GM23338 (cell line): ENCODE measurements around the gene CACNA2D4. TPM values are rescaled to one million over a fixed set of nuclear protein-coding genes. Genes with fewer than 3 reads are reported as not detected.

ENCODE experiments used
- ATAC-seq: fragments of 200-7000 bp; cut with Tn5 transposase; 3 replicates; pipeline ENCODE4 v1.9.1; 2020
- DNase-seq: peaks from one replicate; pipeline ENCODE4 v3.0.0-alpha.2; 2015; ENCODE audit warnings: low spot score
- H2AFZ ChIP-seq: fragments of 200-600 bp; sonication (generic); 2 replicates; pipeline ENCODE4 v1.8.0; 2016; ENCODE audit warnings: antibody characterized with exemption, mild to moderate bottlenecking, moderate library complexity
- H3F3A ChIP-seq: fragments of 200-600 bp; sonication (generic); replicated peaks from 2 replicates; pipeline ENCODE4 v1.8.0; 2017; ENCODE audit warnings: antibody characterized with exemption, mixed run types, low read depth
- H3K27ac ChIP-seq: fragments of 200-600 bp; sonication (generic); 2 replicates; pipeline ENCODE4 v1.6.1; 2016; ENCODE audit warnings: low read depth
- H3K27me3 ChIP-seq: fragments of 200-600 bp; sonication (generic); 2 replicates; pipeline ENCODE4 v1.8.0; 2016; ENCODE audit warnings: mild to moderate bottlenecking, mixed run types, moderate library complexity; ENCODE audit not compliant: insufficient read depth
- H3K36me3 ChIP-seq: fragments of 200-600 bp; sonication (generic); 2 replicates; pipeline ENCODE4 v1.8.0; 2016; ENCODE audit warnings: mild to moderate bottlenecking; ENCODE audit not compliant: insufficient read depth
- H3K4me1 ChIP-seq: fragments of 200-600 bp; sonication (generic); 2 replicates; pipeline ENCODE4 v1.8.0; 2016; ENCODE audit warnings: mild to moderate bottlenecking, moderate library complexity; ENCODE audit not compliant: insufficient read depth
- H3K4me2 ChIP-seq: fragments of 200-600 bp; sonication (generic); 2 replicates; pipeline ENCODE4 v1.7.1; 2017; ENCODE audit warnings: mixed run types
- H3K4me3 ChIP-seq: fragments of 200-600 bp; sonication (generic); 2 replicates; pipeline ENCODE4 v1.6.1; 2016; ENCODE audit warnings: mixed run types
- H3K79me2 ChIP-seq: fragments of 200-600 bp; sonication (generic); replicated peaks from 2 replicates; pipeline ENCODE4 v1.8.0; 2017; ENCODE audit warnings: mild to moderate bottlenecking; ENCODE audit not compliant: insufficient read depth
- H3K9me2 ChIP-seq: fragments of 200-600 bp; sonication (generic); 2 replicates; pipeline ENCODE4 v1.8.0; 2017; ENCODE audit not compliant: insufficient read depth
- H4K20me1 ChIP-seq: fragments of 200-600 bp; sonication (generic); replicated peaks from 2 replicates; pipeline ENCODE4 v1.8.0; 2017; ENCODE audit warnings: mild to moderate bottlenecking; ENCODE audit not compliant: insufficient read depth
- H3K27ac Mint-ChIP-seq: 2 replicates; pipeline ENCODE4 v1.8.0; 2020; ENCODE audit warnings: inconsistent platforms, mild to moderate bottlenecking, moderate library complexity, mixed read lengths
- H3K27me3 Mint-ChIP-seq: 3 replicates; pipeline ENCODE4 v1.8.0; 2022; ENCODE audit warnings: low read depth, mild to moderate bottlenecking, moderate library complexity, mixed read lengths, inconsistent platforms; ENCODE audit not compliant: insufficient read depth, poor library complexity
- H3K36me3 Mint-ChIP-seq: 3 replicates; pipeline ENCODE4 v1.8.0; 2021; ENCODE audit warnings: low read depth, mild to moderate bottlenecking, inconsistent platforms, moderate library complexity, mixed read lengths
- H3K4me1 Mint-ChIP-seq: 3 replicates; pipeline ENCODE4 v1.8.0; 2020; ENCODE audit warnings: mild to moderate bottlenecking, inconsistent platforms, mixed read lengths
- H3K4me3 Mint-ChIP-seq: 3 replicates; pipeline ENCODE4 v1.8.0; 2021; ENCODE audit warnings: moderate library complexity, mild to moderate bottlenecking, inconsistent platforms, mixed read lengths
- H3K9me3 Mint-ChIP-seq: 3 replicates; pipeline ENCODE4 v1.8.0; 2020; ENCODE audit warnings: moderate library complexity, mild to moderate bottlenecking, inconsistent platforms, mixed read lengths
- STAT1 ChIP-seq: IDR thresholded peaks from one replicate; pipeline ENCODE4 v1.6.1; 2016; ENCODE audit warnings: antibody characterized with exemption; ENCODE audit not compliant: unreplicated experiment
- polyA plus RNA-seq: library from polyadenylated mRNA; unstranded; fragments of >200 nt; fragmentation: Nextera tagmentation; extraction: Ambion mirVana; gene quantifications from 2 replicates; pipeline ENCODE4 v1.2.1, GENCODE V29; 2016
- total RNA-seq: library from RNA; depleted of rRNA; stranded (reverse); fragments of >200 nt; shearing (Covaris generic); gene quantifications from 2 replicates; pipeline ENCODE4 v1.2.3, GENCODE V29; 2014
- TF ChIP-seq, protein P1 (sequence below): fragments of 250-450 bp; sonication (Bioruptor Pico); IDR thresholded peaks from 2 replicates; pipeline ENCODE4 v1.5.0; 2020; ENCODE audit warnings: mild to moderate bottlenecking, moderate library complexity
- TF ChIP-seq, protein P2 (sequence below): IDR thresholded peaks from one replicate; pipeline ENCODE4 v1.6.1; 2018; ENCODE audit warnings: antibody characterized with exemption; ENCODE audit not compliant: unreplicated experiment

CACNA2D4 gene
- total and polyA plus RNA-seq, 2 experiments from 2014 or later: 0.07 to 0.24 TPM

DNA sequence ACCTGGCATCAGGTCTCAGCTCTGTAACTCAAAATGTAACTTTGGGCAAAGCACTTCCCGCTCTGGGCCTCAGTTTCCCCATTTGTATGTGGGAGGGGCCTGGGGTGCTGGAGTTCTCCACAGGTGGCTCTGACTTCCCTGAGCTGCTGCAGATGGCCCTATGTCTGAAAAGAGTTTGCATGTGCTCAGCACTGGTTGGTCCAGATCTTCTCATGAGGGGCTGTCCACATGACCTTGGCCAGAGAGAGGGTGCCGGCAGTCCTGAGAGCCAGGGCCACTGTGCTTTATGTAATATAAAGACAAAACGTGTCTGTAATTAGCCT is 7.2 kb upstream of the CACNA2D4 start (continued):
- TF ChIP-seq, protein P1, sequence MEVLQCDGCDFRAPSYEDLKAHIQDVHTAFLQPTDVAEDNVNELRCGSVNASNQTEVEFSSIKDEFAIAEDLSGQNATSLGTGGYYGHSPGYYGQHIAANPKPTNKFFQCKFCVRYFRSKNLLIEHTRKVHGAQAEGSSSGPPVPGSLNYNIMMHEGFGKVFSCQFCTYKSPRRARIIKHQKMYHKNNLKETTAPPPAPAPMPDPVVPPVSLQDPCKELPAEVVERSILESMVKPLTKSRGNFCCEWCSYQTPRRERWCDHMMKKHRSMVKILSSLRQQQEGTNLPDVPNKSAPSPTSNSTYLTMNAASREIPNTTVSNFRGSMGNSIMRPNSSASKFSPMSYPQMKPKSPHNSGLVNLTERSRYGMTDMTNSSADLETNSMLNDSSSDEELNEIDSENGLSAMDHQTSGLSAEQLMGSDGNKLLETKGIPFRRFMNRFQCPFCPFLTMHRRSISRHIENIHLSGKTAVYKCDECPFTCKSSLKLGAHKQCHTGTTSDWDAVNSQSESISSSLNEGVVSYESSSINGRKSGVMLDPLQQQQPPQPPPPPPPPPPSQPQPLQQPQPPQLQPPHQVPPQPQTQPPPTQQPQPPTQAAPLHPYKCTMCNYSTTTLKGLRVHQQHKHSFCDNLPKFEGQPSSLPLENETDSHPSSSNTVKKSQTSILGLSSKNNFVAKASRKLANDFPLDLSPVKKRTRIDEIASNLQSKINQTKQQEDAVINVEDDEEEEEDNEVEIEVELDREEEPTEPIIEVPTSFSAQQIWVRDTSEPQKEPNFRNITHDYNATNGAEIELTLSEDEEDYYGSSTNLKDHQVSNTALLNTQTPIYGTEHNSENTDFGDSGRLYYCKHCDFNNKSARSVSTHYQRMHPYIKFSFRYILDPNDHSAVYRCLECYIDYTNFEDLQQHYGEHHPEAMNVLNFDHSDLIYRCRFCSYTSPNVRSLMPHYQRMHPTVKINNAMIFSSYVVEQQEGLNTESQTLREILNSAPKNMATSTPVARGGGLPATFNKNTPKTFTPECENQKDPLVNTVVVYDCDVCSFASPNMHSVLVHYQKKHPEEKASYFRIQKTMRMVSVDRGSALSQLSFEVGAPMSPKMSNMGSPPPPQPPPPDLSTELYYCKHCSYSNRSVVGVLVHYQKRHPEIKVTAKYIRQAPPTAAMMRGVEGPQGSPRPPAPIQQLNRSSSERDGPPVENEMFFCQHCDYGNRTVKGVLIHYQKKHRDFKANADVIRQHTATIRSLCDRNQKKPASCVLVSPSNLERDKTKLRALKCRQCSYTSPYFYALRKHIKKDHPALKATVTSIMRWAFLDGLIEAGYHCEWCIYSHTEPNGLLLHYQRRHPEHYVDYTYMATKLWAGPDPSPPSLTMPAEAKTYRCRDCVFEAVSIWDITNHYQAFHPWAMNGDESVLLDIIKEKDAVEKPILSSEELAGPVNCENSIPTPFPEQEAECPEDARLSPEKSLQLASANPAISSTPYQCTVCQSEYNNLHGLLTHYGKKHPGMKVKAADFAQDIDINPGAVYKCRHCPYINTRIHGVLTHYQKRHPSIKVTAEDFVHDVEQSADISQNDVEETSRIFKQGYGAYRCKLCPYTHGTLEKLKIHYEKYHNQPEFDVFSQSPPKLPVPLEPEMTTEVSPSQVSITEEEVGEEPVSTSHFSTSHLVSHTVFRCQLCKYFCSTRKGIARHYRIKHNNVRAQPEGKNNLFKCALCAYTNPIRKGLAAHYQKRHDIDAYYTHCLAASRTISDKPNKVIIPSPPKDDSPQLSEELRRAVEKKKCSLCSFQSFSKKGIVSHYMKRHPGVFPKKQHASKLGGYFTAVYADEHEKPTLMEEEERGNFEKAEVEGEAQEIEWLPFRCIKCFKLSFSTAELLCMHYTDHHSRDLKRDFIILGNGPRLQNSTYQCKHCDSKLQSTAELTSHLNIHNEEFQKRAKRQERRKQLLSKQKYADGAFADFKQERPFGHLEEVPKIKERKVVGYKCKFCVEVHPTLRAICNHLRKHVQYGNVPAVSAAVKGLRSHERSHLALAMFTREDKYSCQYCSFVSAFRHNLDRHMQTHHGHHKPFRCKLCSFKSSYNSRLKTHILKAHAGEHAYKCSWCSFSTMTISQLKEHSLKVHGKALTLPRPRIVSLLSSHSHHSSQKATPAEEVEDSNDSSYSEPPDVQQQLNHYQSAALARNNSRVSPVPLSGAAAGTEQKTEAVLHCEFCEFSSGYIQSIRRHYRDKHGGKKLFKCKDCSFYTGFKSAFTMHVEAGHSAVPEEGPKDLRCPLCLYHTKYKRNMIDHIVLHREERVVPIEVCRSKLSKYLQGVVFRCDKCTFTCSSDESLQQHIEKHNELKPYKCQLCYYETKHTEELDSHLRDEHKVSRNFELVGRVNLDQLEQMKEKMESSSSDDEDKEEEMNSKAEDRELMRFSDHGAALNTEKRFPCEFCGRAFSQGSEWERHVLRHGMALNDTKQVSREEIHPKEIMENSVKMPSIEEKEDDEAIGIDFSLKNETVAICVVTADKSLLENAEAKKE: no peak

DNA sequence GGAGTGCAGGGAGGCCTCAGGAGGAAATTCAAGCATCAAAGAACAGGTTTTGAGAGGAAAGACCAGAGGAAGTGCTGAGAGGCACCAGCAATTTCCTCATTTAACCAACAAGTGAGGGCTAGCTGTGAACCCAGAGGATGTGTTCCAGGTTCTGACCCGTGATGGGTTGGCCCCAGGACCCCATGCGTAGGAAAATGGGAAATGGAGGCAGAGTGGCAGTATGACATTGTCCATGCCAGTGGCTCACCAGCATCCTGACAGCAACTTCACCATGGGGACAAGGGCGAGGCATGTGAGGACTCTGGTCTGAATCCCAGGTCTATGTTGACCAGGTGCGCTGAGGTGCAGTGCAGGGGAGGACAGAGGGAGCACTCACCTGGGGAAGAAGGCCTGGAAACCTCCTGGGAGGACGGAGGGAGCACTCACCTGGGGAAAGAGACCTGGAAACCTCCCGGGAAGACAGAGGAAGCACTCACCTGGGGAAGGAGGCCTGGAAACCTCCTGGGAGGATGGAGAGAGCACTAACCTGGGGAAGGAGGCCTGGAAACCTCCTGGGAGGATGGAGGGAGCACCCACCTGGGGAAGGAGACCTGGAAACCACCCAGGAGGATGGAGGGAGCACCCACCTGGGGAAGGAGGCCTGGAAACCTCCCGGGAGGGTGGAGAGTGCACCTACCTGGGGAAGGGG is 6.7 kb upstream of the CACNA2D4 start:
- DNase-seq (no peak), ATAC-seq (no peak)
- Histone ChIP-seq H2AFZ (no peak overlapping the region), H3K27ac (no peak overlapping the region), H3F3A (no peaks in the 10 kb centered on the region), H3K27me3 (no peaks in the 10 kb centered on the region), H3K4me2 (no peak overlapping the region), H4K20me1 (no peaks in the 10 kb centered on the region), H3K4me3 (no peak overlapping the region), H3K4me1 (no peaks in the 10 kb centered on the region), H3K36me3 (no peaks in the 10 kb centered on the region), H3K79me2 (no peaks in the 10 kb centered on the region), H3K9me2 (no peaks in the 10 kb centered on the region)
- Mint-ChIP-seq H3K4me1 (no peaks in the 10 kb centered on the region; the same call in 2 of the 3 replicates), H3K27ac (no peak overlapping the region), H3K4me3 (no peak overlapping the region), H3K36me3 (no peaks in the 10 kb centered on the region), H3K27me3 (peaks cover 7% of the 10 kb centered on the region), H3K9me3 (no peaks in the 10 kb centered on the region)
- no peak for TF ChIP-seq STAT1
- TF ChIP-seq, protein P2, sequence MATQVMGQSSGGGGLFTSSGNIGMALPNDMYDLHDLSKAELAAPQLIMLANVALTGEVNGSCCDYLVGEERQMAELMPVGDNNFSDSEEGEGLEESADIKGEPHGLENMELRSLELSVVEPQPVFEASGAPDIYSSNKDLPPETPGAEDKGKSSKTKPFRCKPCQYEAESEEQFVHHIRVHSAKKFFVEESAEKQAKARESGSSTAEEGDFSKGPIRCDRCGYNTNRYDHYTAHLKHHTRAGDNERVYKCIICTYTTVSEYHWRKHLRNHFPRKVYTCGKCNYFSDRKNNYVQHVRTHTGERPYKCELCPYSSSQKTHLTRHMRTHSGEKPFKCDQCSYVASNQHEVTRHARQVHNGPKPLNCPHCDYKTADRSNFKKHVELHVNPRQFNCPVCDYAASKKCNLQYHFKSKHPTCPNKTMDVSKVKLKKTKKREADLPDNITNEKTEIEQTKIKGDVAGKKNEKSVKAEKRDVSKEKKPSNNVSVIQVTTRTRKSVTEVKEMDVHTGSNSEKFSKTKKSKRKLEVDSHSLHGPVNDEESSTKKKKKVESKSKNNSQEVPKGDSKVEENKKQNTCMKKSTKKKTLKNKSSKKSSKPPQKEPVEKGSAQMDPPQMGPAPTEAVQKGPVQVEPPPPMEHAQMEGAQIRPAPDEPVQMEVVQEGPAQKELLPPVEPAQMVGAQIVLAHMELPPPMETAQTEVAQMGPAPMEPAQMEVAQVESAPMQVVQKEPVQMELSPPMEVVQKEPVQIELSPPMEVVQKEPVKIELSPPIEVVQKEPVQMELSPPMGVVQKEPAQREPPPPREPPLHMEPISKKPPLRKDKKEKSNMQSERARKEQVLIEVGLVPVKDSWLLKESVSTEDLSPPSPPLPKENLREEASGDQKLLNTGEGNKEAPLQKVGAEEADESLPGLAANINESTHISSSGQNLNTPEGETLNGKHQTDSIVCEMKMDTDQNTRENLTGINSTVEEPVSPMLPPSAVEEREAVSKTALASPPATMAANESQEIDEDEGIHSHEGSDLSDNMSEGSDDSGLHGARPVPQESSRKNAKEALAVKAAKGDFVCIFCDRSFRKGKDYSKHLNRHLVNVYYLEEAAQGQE: no peak
